GM21360 (cell line): ENCODE data around the gene ADGRG3.

ENCODE experiments used
- ATAC-seq: cut with Tn5 transposase; IDR thresholded peaks from one replicate; pipeline ENCODE4 v1.9.1; 2021; ENCODE audit warnings: mild to moderate bottlenecking, moderate library complexity; ENCODE audit not compliant: unreplicated experiment

Gene ADGRG3

GRCh38 chr16:57679016-57679415, 10.9 kb downstream of the ADGRG3 start:
- ATAC-seq, result no peak

- ATAC-seq, result no peak
Measured at GRCh38 chr16:57679767-57680482, 11.8 kb downstream of the ADGRG3 start.

GRCh38 chr16:57680842-57681375, 12.8 kb downstream of the ADGRG3 start:
- no peak for ATAC-seq

- ATAC-seq, result no peak
Measured at GRCh38 chr16:57681950-57682728, 14.0 kb downstream of the ADGRG3 start.

- no peak for ATAC-seq
Measured at GRCh38 chr16:57682809-57683635, 14.9 kb downstream of the ADGRG3 start.

GRCh38 chr16:57683636-57684545, 15.8 kb downstream of the ADGRG3 start:
- no peak for ATAC-seq

- no peak for ATAC-seq
Measured at GRCh38 chr16:57684626-57685358, 16.7 kb downstream of the ADGRG3 start.

- ATAC-seq, result no peak
Measured at GRCh38 chr16:57685633-57686032, 17.5 kb downstream of the ADGRG3 start.

- no peak for ATAC-seq
Measured at GRCh38 chr16:57686577-57686976, 18.5 kb downstream of the ADGRG3 start.

GRCh38 chr16:57687363-57687929, 19.3 kb downstream of the ADGRG3 start:
- ATAC-seq, result no peak

- no peak for ATAC-seq
Measured at GRCh38 chr16:57688487-57688986, 20.4 kb downstream of the ADGRG3 start.

- ATAC-seq, result no peak
Measured at GRCh38 chr16:57688987-57689761, 21.1 kb downstream of the ADGRG3 start.

GRCh38 chr16:57689762-57690558, 21.9 kb downstream of the ADGRG3 start:
- ATAC-seq, result peak; percentile 64

- no peak for ATAC-seq
Measured at GRCh38 chr16:57690782-57691471, 22.8 kb downstream of the ADGRG3 start.

- ATAC-seq, result no peak
Measured at GRCh38 chr16:57692636-57693035, 24.5 kb downstream of the ADGRG3 start.

- ATAC-seq, result no peak
Measured at GRCh38 chr16:57693550-57693949, 25.4 kb downstream of the ADGRG3 start.

- no peak for ATAC-seq
Measured at GRCh38 chr16:57694231-57694724, 26.2 kb downstream of the ADGRG3 start.
